Raji (cell line): ENCODE results near the gene ZNF266.

Source experiments
- POLR2A ChIP-seq: IDR thresholded peaks from 2 replicates; pipeline ENCODE4 v1.6.1; 2011; ENCODE audit warnings: low read depth, low read length, control low read depth; ENCODE audit not compliant: insufficient read depth

ZNF266 gene

DNA sequence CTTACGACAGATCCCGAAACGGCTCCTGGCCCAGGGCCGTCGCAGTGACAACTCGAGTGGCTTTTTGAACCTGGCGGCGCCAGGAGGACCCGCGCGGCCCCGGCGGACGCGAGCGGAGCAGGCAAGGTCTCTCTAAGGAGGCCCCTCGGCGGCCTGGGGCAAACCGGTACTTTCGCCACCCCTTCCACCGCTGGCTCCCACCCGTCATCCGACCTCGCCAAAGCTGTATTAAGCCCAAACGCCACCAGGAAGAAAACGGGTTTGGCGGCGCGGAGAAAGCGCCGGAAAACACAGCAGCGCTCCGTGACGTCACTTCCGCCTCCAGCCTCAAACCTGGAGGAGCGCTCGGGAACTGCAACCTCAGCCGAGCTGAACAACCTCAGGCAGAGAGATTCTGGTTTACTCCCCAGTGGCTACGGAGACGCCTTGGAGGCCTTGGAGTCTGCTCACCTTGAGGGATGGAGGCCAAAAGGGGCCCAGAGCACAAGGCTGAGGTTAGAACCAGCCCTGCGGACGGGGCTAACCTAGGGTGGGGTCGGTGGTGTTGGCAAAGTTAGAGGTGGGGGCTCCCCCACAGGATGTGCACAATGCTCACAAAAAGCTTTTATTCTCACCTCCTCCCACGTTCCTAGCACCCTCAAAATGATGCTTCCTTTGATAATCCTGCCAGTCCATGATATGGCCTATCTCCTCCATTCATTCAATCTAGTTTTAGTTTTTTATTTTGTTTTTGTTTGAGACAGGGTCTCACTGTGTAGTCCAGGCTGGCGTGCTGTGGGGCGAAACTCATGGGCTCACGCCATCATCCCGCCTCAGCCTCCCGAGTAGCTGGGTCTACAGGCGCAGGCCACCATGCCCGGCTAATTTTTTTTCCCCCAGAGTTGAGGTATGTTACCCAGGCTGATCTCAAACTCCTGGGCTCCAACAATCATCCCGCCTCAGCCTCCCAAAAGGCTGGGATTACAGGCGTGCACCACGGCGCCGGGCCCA, at the start of gene ZNF266:
Gene ZNF266 (minus strand): TSS at position 295 of the 990 bp plus-strand sequence. CDS start 15,484 bp downstream, outside the sequence.
- TF ChIP-seq POLR2A, result peak; percentile 47

DNA sequence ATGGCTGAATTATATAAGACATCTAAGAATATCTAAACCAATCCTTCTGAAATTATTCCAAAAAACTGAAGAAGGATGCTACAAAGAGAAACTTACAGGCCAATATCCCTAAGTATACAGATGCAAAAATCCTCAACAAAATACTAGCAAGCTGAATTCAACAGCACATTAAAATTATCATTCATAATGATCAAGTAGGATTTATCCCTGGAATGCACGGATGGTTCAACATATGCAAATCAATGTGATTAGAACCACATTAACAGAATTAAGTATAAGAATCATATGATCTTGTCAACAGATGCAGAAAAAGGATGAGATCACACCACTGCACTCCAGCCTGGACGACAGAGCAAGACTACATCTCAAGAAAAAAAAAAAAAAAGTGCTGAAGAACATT, 49.8 kb upstream of the ZNF266 start:
- TF ChIP-seq POLR2A, result no peak

DNA sequence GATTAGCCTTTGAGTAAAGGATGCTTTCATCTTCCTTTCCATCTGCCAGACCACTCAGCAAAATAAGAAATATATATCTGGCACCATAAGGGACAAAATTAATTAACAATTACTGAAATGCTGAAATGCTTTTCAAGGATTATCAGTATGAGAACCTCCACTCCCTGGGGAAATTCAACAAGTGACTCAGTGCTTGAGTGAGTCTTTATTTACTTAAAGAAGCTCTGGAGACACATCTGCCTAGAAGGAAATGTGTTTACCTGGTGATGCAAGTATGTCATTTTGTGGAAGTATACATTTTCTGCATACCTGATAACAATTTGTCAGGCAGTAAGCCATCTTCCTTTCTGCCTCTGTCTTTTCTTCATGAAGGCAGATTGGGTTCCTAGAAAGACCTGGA, 39.6 kb upstream of the ZNF266 start:
- TF ChIP-seq POLR2A, result no peak

DNA sequence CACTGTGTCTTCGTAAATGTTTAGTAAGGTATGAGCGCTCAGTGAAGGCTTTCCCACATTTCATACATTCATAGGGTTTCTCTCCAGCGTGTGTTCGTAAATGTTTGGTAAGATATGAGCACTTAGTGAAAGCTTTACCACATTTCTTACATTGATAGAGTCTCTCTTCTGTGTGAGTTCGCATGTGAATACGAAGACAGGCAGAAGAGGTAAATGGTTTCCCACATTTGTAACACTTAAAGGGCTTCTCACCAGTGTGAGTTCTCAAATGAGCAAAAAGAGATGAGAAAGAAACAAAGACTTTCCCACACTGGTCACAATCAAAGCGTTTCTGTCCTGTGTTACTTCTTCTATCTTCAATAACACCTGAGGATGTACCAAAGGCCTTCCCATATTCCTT, 31.8 kb upstream of the ZNF266 start:
- TF ChIP-seq POLR2A, result no peak

DNA sequence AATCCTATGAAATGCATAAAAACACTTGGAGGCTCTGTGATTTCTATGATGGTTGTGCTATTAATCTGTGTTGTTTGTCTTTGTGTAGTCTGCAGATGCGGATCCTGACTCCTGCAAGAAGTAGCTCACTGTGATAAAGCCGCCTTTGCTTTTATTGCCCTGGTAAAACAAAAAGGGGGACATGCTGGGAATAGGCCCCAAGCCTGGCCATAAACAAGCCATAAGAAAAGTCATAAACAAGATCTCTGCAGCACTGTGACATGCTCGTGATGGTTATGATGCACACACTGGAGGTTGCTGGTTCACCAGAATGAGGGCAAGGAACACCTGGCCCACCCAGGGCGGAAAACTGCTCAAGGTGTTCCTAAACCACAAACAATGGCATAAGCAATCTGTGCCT, 26.6 kb upstream of the ZNF266 start:
- TF ChIP-seq POLR2A, result no peak

DNA sequence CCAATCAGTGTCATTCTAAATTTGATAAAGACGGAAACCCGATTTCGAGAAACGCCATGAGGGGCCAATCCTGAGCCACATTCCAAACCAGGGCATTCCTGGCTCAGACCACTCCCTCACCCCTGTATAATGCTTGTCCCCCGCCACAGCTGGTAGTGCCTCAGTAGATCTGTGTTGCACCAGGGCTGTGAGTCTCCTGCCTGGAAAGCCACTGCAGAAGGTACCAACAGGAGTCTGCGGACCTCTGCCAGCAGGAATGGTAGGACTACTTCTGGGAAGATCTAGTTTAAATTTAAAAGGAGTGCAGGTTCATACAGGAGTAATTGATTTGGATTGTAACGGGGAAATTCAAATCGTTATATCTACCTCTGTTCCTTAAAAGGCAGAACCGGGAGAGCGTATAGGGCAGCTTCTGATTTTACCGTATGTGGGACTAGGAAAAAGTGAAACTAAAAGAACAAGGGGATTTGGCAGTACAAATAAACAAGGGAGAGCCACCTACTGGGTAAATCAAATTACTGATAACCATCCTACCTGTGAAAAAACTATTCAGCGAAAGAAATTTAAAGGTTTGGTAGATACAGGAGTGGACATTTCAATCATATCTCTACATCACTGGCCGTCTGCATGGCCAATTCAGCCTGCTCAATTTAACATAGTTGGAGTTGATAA, 20.8 kb upstream of the ZNF266 start:
- TF ChIP-seq POLR2A, result no peak

DNA sequence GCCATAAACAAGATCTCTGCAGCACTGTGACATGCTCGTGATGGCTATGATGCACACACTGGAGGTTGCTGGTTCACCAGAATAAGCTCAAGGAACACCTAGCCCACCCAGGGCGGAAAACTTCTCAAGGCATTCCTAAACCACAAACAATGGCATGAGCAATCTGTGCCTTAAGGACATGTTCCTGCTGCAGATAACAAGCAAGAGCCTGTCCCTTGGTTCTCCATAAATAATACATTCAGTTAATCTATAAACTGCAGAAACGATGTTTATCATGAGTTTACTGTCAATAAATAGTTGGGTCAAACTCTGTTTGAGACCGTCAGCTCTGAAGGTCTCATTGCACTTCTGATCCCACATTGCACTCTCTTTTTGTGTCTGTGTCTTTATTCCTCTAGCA, 18.6 kb upstream of the ZNF266 start:
- no peak for TF ChIP-seq POLR2A

DNA sequence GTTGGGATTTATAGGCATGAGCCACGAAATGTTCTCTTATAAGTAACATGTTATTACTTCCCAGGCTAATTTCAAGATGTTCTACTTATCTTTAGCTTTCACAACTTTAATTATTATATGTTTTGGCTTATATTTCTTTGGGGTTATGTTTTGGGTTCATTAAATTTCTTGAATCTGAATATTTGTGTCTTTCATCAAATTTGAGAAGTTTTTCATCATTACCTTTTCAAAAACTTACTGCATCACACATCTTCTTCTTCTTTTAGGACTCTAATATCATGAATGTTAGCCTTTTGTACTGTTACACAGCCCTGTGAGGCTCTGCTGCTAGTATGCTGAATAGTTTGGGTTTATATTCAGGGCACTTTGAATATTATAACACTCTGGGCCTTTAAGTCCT, 9.7 kb upstream of the ZNF266 start:
- no peak for TF ChIP-seq POLR2A

DNA sequence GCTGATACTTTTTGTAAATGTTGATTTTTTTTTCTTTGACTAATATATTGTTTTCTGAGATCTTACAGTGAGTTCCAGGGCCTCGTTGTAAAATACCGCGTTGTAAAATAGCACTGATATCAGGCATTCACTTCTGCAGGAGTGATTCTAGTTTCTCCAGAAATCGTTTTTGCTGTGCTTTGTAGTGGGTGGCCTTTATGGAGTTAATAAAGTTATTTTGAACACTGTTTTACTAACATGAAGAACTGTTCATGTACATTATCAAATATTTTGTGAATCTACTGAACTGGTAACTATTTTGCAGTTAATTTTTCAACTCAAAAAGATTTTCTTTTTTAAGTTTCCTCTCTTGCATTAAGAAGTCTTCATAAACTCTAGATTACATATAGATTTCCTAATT, 985 bp upstream of the ZNF266 start:
- no peak for TF ChIP-seq POLR2A

DNA sequence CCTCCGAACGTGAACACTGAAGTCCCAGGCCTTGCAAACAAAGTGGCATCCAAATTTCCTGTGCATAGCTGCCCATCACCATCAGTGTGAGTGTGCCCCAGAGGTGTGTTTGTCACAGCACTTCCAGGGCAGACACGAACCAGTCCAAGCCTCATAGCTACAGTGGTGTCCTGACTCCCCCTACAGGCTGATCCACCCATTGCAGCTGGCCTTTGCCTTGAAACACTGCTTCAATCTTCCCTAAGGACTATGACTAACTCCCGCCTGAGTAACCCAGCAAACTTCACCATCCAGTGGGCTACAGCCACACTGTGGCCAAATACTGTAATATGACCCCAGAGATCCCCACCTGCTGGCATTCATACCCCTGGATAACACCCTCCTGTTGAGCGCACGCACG, 3.9 kb downstream of the ZNF266 start:
- no peak for TF ChIP-seq POLR2A

DNA sequence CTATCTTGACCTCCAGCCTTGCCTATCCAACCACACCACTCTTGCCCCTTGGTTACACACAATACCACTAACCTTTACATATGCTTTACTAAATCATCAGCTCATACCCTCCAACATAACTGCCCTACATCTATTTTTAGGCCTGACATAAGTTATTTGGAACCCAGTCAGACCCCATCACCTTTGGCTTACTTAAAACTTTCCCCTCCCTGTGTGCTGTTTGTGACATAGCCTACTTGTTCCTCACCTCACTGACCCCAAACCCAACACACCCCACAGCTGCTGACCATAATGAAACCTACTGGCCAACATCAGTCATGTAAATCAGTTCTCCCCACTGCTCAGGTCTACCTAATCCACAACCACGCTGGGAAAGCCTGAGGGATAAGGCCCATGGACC, 4.9 kb downstream of the ZNF266 start:
- no peak for TF ChIP-seq POLR2A

DNA sequence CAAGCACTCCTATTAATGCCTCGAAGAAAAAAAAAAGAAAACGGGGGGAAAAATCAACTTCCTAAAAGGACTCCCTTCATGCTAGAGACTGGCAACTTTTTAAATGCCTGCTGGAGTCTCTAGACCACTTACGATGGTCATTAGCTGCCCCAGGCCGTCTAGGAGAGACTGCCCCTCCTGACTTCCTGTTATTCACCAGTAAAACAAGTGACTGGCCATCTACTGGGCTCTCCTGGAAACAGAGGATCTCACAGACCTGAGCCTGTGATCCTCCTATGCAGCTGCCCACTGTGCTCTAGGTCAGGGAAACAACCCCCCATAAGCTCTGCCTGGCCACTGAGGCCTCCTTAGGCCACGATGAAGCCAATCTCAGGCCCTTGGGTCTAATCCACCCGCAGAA, 7.4 kb downstream of the ZNF266 start:
- TF ChIP-seq POLR2A, result no peak

DNA sequence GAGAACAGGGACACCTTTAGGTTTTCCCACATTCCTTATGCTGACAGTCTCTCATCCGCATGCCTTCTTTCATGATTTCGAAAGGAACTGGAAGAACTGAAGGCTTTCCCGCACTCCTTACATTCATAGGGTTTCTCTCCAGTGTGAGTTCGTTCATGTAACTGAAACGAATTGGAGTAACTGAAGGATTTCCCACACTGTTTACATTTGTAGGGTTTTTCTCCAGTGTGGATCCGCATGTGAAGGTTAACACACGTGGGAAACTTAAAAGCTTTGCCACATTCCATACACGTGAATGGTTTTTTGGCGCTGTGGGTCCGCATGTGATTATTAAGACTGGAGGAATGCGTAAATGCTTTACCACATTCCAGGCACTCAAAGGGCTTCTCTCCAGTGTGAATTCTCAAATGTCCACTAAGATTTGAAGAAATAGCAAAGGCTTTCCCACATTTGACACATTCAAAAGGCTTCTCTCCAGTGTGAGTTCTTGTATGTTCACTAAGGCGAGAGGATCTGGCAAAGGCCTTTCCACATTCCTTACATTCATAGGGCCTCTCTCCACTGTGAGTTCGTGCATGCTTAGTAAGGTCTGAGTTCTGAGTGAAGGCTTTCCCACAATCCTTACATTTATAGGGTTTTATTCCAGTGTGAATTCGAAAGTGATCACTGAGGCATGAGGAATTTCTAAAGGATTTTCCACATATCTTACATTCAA, 22.0 kb downstream of the ZNF266 start:
- TF ChIP-seq POLR2A, result no peak

DNA sequence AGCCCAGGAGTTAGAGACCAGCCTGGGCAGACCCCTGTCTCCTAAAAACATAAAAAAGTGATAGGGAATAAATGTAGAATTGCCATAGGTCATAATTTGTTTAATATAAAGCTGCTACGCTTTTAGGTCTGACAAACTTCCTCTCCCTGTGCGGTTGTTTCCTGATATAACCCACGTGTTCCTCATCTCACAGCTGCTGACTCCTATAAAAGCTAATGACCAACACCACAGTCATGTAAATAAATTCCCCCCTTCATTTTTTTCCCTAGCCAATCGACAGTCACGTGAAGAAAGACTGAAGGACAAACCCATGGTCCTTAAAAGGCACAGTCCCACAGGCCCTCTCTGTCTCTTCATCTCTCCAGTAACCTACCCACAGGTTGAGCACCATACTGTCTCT, 27.5 kb downstream of the ZNF266 start:
- TF ChIP-seq POLR2A, result no peak

DNA sequence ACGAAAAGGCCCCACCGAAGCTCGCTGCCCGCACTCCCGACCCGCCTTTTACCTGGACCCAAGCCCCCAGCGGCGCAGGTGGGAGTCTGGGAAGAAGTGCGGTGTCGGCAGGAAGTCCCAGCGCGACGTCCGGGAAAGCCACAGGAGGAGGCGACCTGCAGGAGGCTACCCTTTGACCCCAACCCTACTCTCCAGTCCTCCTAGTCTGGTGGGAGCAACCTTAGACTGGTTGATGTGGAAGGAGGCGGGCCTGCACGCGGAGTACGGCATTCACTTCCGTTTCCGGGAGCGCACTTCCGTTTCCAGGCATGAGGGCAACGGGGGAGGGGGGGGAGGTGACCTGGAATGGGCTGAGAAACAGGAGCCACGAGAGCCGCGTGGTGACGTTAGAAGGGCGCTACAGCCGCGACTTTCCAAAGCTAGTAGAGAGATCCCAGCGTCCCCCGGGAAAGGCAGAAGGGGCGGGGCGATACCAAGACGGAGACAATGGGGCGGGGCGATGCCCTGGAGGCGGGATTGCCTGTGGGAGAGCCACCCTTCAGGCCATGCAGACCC, 28.5 kb downstream of the ZNF266 start:
- no peak for TF ChIP-seq POLR2A
